ENCODE measurements around the gene PBRM1.

PBRM1 gene

DNA sequence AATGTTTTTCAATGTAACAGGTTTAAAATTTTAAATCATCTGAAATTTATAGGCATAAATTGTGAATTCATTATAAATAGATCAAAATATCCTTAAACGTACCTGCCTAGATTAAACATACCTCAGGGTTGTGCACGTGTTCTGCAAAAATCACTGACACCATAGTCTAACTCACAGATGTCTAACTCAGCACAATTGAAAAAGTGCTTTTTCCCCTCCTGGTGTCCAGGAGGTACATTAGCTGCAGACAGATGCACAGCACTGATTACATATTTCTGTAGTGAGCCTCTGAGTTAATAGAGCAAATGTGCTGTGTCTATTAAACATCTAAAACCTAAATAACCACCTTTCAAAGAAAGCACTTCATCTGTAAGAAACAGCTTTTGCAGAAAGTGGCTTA lies 138.6 kb downstream of the PBRM1 start:
- in situ Hi-C loops (cut with MboI; ENCODE audit: low pct_unique_long_range_greater_than_20kb, low sequenced_read_pairs, unreplicated experiment): no loop called here
- no peak for TF ChIP-seq CTCF (IDR thresholded peaks at IDR 0.05; ENCODE audit: extremely low read depth, insufficient read depth, missing control alignments)
- no peak for DNase-seq (ENCODE audit: low spot score)

- no peak for DNase-seq (ENCODE audit: low spot score)
- no peak for TF ChIP-seq CTCF (IDR thresholded peaks at IDR 0.05; ENCODE audit: extremely low read depth, insufficient read depth, missing control alignments)
- in situ Hi-C loops (cut with MboI; ENCODE audit: low pct_unique_long_range_greater_than_20kb, low sequenced_read_pairs, unreplicated experiment): no loop called here
These were observed 139.4 kb downstream of the PBRM1 start for GRCh38 chr3:52546111-52546901.

GRCh38 chr3:52544937-52545336 lies 140.8 kb downstream of the PBRM1 start:
- DNase-seq (ENCODE audit: low spot score): no peak
- in situ Hi-C loops (cut with MboI; ENCODE audit: low pct_unique_long_range_greater_than_20kb, low sequenced_read_pairs, unreplicated experiment): no loop called here
- TF ChIP-seq CTCF (IDR thresholded peaks at IDR 0.05; ENCODE audit: extremely low read depth, insufficient read depth, missing control alignments): no peak

- in situ Hi-C loops (cut with MboI; ENCODE audit: low pct_unique_long_range_greater_than_20kb, low sequenced_read_pairs, unreplicated experiment): no loop called here
- no peak for TF ChIP-seq CTCF (IDR thresholded peaks at IDR 0.05; ENCODE audit: extremely low read depth, insufficient read depth, missing control alignments)
- no peak for DNase-seq (ENCODE audit: low spot score)
These were observed 144.7 kb downstream of the PBRM1 start for GRCh38 chr3:52541050-52541449.

DNA sequence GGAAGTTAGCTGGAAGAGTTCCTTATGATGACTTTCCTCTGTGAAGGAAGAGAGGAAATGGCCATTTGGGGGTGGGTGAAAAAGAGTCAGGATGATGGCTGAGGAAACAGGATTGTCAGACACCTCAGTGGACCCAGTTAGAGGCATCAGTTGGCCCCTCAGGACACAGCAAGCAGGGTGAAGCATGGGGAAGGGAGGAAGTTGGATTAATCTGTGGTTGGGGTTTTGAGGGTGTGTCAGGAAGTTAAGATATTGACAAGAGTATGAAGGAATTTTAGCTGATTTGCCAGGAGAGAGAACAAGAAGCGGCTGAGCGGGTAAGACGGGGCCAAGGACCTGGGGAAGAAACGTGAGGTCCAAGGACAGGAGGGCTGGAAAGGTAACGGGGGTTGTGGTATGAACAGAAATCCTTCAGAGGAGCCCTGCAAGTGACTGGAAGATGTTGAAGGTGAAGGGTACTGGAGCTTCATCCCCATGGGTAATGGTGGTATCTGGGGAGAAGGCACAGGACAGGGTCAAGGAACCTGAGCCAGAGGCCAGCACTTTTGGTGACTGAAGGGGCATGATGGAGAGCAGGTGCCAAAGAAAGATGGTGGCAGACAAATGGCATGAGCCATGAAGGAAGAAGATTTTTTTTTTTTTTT lies 146.6 kb downstream of the PBRM1 start:
- TF ChIP-seq CTCF (IDR thresholded peaks at IDR 0.05; ENCODE audit: extremely low read depth, insufficient read depth, missing control alignments): no peak
- in situ Hi-C loops (cut with MboI; ENCODE audit: low pct_unique_long_range_greater_than_20kb, low sequenced_read_pairs, unreplicated experiment): no loop called here
- DNase-seq (ENCODE audit: low spot score): no peak

DNA sequence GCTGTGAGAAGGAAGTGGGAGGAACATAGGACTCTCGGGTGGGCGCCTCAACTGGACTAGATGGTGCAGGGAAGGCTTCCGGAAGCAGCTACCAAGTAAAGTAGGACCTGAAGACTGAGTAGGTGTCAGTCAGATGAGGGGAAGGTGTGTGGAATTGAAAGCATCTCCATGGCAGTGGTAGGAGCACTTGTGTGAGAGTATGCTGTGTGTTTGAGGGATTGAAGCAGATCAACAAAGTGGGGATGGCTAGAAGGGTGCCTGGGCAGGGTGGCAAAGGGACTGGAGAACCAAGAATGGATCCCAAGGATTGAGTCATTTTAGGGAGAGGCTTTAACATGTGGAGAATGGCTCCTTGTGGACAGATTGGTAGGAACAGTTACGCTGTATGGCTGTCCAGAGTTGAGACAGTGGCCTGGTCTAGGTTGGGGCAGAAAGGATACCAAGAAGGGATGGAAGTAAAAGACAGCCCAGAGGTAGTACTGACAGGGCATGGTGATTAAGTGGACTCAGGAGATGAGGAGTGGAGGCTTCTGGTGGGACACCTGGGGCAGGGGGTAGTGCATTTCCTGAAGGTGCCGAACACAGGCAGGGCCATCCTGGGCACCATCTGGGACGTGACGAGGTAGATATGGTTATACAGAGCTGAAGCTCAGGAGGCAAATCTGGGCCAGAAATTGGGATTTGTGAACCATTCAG lies 147.8 kb downstream of the PBRM1 start:
- DNase-seq (ENCODE audit: low spot score): no peak
- in situ Hi-C loops (cut with MboI; ENCODE audit: low pct_unique_long_range_greater_than_20kb, low sequenced_read_pairs, unreplicated experiment): no loop called here
- no peak for TF ChIP-seq CTCF (IDR thresholded peaks at IDR 0.05; ENCODE audit: extremely low read depth, insufficient read depth, missing control alignments)

Data from GM13977 (cell line).